HCT116 (cell line): Measurements from ENCODE around the gene ZNF91. TPM values are rescaled to one million over a fixed set of nuclear protein-coding genes. Genes with fewer than 3 reads are reported as not detected.

Experiments used
- ATAC-seq: fragments of 200-7000 bp; cut with Tn5 transposase; 2 replicates; pipeline ENCODE4 v1.9.1; 2020; ENCODE audit warnings: mild to moderate bottlenecking, moderate library complexity
- BruUV-seq: library from RNA; stranded (reverse); fragments of 400-500 nt; replicated peaks from 2 replicates; lab custom pipeline; 2021; lab: Mats Ljungman, UMichigan
- CTCF ChIA-PET: fragments of 300-600 bp; sonication (Branson Sonifier 250); formaldehyde crosslinking; loops from one replicate; lab custom pipeline; 2021; ENCODE audit warnings: antibody characterized with exemption; lab: Charles Lee
- POLR2A ChIA-PET: fragments of 300-600, 350-600 bp; sonication (Branson Sonifier 250); formaldehyde crosslinking; loops from one replicate; lab custom pipeline; 2021; ENCODE audit warnings: antibody characterized with exemption; lab: Charles Lee
- RAD21 ChIA-PET, 2 experiments: fragments of 300-600 bp; sonication (Branson Sonifier 250); formaldehyde crosslinking; loops; one replicate each; lab custom pipeline; 2023; ENCODE audit warnings: low total read pairs in 2 of 2; ENCODE audit not compliant: uncharacterized antibody in 2 of 2, unreplicated experiment in 2 of 2, low non-redundant PET in 1 of 2; lab: Charles Lee
- DNase-seq: peaks from one replicate; pipeline ENCODE4 v3.0.0-alpha.2; 2010; ENCODE audit warnings: low read depth, low spot score
- H2AFZ ChIP-seq: fragments of 200-600 bp; shearing (Covaris generic), sonication (generic); 2 replicates; pipeline ENCODE4 v1.6.1; 2017; ENCODE audit warnings: low read depth, mixed run types, mixed read lengths, antibody characterized with exemption, low read length; ENCODE audit not compliant: poor library complexity, severe bottlenecking
- H3K27ac ChIP-seq: 2 replicates; pipeline ENCODE4 v1.5.1; 2012; ENCODE audit warnings: low read depth, low read length
- H3K27me3 ChIP-seq: fragments of 200-600 bp; sonication (generic); 2 replicates; pipeline ENCODE4 v1.6.1; 2016; ENCODE audit warnings: mixed run types, low read length, mixed read lengths; ENCODE audit not compliant: insufficient read depth
- H3K36me3 ChIP-seq, 2 experiments: fragments of 200-500 bp in 1 of 2; fragments of 200-600 bp in 1 of 2; sonication (Bioruptor generic) in 1 of 2; sonication (generic) in 1 of 2; 2 replicates each; pipeline versions ENCODE4 v1.5.1 to v1.6.1; 2014 to 2016; ENCODE audit warnings: low read length in 2 of 2, inconsistent platforms in 1 of 2, mixed read lengths in 1 of 2, mixed run types in 1 of 2; ENCODE audit not compliant: insufficient read depth in 2 of 2, control insufficient read depth in 1 of 2
- H3K4me1 ChIP-seq, 2 experiments: fragments of 200-600 bp in 1 of 2; sonication (generic) in 1 of 2; 2 replicates each; pipeline versions ENCODE4 v1.5.1 to v1.6.1; 2012 to 2017; ENCODE audit warnings: low read length in 2 of 2, inconsistent platforms in 1 of 2, mild to moderate bottlenecking in 1 of 2, mixed read lengths in 1 of 2, mixed run types in 1 of 2, moderate library complexity in 1 of 2; ENCODE audit not compliant: insufficient read depth in 2 of 2, control insufficient read depth in 1 of 2
- H3K4me2 ChIP-seq: fragments of 200-600 bp; sonication (generic); 2 replicates; pipeline ENCODE4 v1.6.1; 2017; ENCODE audit warnings: mixed run types, low read length, mixed read lengths
- H3K4me3 ChIP-seq, 2 experiments: fragments of 200-600 bp in 1 of 2; sonication (generic) in 1 of 2; replicated peaks in 1 of 2; 2 replicates each; pipeline ENCODE4 v1.5.1; 2011 to 2016; ENCODE audit warnings: low read length in 2 of 2, control low read depth in 1 of 2, low read depth in 1 of 2, mild to moderate bottlenecking in 1 of 2, mixed read lengths in 1 of 2, mixed run types in 1 of 2
- H3K79me2 ChIP-seq: fragments of 200-600 bp; sonication (generic); 2 replicates; pipeline ENCODE4 v1.6.1; 2017; ENCODE audit warnings: mild to moderate bottlenecking, mixed run types, low read length, moderate library complexity, mixed read lengths; ENCODE audit not compliant: insufficient read depth
- H3K9ac ChIP-seq: fragments of 200-600 bp; sonication (generic); 2 replicates; pipeline ENCODE4 v1.6.1; 2016; ENCODE audit warnings: low read length, mixed read lengths
- H3K9me2 ChIP-seq: fragments of 200-600 bp; sonication (generic), shearing (Covaris generic); 2 replicates; pipeline ENCODE4 v1.6.1; 2017; ENCODE audit warnings: mixed run types, mild to moderate bottlenecking, moderate library complexity; ENCODE audit not compliant: insufficient read depth
- H3K9me3 ChIP-seq, 2 experiments: fragments of 200-500 bp in 1 of 2; fragments of 200-600 bp in 1 of 2; sonication (Bioruptor generic) in 1 of 2; sonication (generic) in 1 of 2; 2 replicates each; pipeline ENCODE4 v1.6.1; 2014 to 2017; ENCODE audit warnings: low read length in 2 of 2, mixed read lengths in 2 of 2, inconsistent platforms in 1 of 2, low read depth in 1 of 2, mild to moderate bottlenecking in 1 of 2, mixed run types in 1 of 2, moderate library complexity in 1 of 2; ENCODE audit not compliant: control insufficient read depth in 1 of 2, insufficient read depth in 1 of 2
- H4K20me1 ChIP-seq: fragments of 200-600 bp; sonication (generic), shearing (Covaris generic); 2 replicates; pipeline ENCODE4 v1.6.1; 2017; ENCODE audit warnings: mixed run types, mild to moderate bottlenecking, moderate library complexity; ENCODE audit not compliant: insufficient read depth
- CBX3 ChIP-seq: IDR thresholded peaks from 2 replicates; pipeline ENCODE4 v1.6.1; 2012; ENCODE audit warnings: low read depth
- CEBPB ChIP-seq: IDR thresholded peaks from 2 replicates; pipeline ENCODE4 v1.6.1; 2012; ENCODE audit warnings: low read depth
- CTCF ChIP-seq, 3 experiments: fragments of 200-600 bp in 1 of 3; sonication (generic) in 1 of 3; IDR thresholded peaks in 2 of 3; conservative IDR thresholded peaks in 1 of 3; 2 replicates each; pipeline ENCODE4 v1.5.1; 2012 to 2017; ENCODE audit warnings: low read depth in 2 of 3, low read length in 2 of 3, antibody characterized with exemption in 1 of 3, borderline replicate concordance in 1 of 3, control low read depth in 1 of 3, mild to moderate bottlenecking in 1 of 3, mixed read lengths in 1 of 3, mixed run types in 1 of 3, moderate library complexity in 1 of 3; ENCODE audit not compliant: insufficient read depth in 1 of 3
- EGR1 ChIP-seq: IDR thresholded peaks from 2 replicates; pipeline ENCODE4 v1.6.1; 2012; ENCODE audit warnings: low read depth
- ELF1 ChIP-seq: IDR thresholded peaks from 2 replicates; pipeline ENCODE4 v1.6.1; 2012; ENCODE audit warnings: low read depth, borderline replicate concordance
- FOSL1 ChIP-seq: IDR thresholded peaks from 2 replicates; pipeline ENCODE4 v1.6.1; 2012; ENCODE audit warnings: low read depth
- POLR2AphosphoS5 ChIP-seq: IDR thresholded peaks from 2 replicates; pipeline ENCODE4 v1.6.1; 2011; ENCODE audit warnings: mild to moderate bottlenecking, low read depth, low read length, moderate library complexity
- RAD21 ChIP-seq: IDR thresholded peaks from 2 replicates; pipeline ENCODE4 v1.6.1; 2012; ENCODE audit warnings: low read depth, mild to moderate bottlenecking
- SIN3A ChIP-seq: IDR thresholded peaks from 2 replicates; pipeline ENCODE4 v1.6.1; 2012; ENCODE audit warnings: low read depth
- SP1 ChIP-seq: IDR thresholded peaks from 2 replicates; pipeline ENCODE4 v1.6.1; 2012; ENCODE audit warnings: low read depth
- SRF ChIP-seq: IDR thresholded peaks from 2 replicates; pipeline ENCODE4 v1.6.1; 2012; ENCODE audit warnings: low read depth
- TCF7L2 ChIP-seq: IDR thresholded peaks from 2 replicates; pipeline ENCODE4 v1.7.0; 2011; ENCODE audit warnings: borderline replicate concordance, inconsistent platforms; ENCODE audit not compliant: insufficient read depth, insufficient read length; ENCODE audit errors: extremely low read depth
- YY1 ChIP-seq: IDR thresholded peaks from 2 replicates; pipeline ENCODE4 v1.6.1; 2011; ENCODE audit warnings: low read length, low read depth, moderate library complexity, mild to moderate bottlenecking; ENCODE audit not compliant: insufficient replicate concordance; ENCODE audit errors: extremely low read depth
- ZBTB33 ChIP-seq: IDR thresholded peaks from 2 replicates; pipeline ENCODE4 v1.6.1; 2011; ENCODE audit warnings: mild to moderate bottlenecking, low read length, moderate library complexity; ENCODE audit not compliant: insufficient replicate concordance; ENCODE audit errors: extremely low read depth
- ZNF274 ChIP-seq: fragments of 200-500 bp; sonication (Bioruptor generic); IDR thresholded peaks from 2 replicates; pipeline ENCODE4 v1.6.1; 2014; ENCODE audit warnings: mild to moderate bottlenecking, low read depth, low read length, inconsistent platforms
- intact Hi-C: fragments of 100-400 bp; cut with micrococcal nuclease; formaldehyde crosslinking; loops from 2 replicates; pipeline ENCODE4 v1.10.0; 2022
- total RNA-seq: library from RNA; stranded (reverse); gene quantifications from one replicate; pipeline ENCODE4 v1.2.1, GENCODE V29; 2021; ENCODE audit not compliant: unreplicated experiment
- TF ChIP-seq, protein P1 (sequence below): IDR thresholded peaks from 2 replicates; pipeline ENCODE4 v1.6.1; 2012

ZNF91 gene
- total RNA-seq, 1 experiment from 2014 or later, result 12.3 TPM

DNA sequence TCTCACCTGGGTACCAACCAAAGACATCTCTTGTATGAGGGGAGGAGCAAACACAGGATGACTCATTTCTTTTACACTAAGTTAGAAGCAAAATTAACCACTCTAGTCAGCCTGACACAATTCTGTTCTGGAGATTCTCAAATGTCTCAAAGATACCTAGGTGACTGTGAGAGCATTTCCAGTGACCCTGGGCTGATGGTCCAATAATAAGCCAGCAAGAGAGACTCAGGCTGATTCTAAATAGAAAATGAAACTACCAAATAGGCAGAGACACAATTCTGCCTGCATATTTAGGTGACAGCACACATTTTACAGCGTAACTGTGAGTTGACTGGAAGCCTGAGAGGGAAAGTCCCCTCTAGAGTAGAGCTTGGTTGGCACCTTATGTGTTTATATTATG lies 16.3 kb downstream of the ZNF91 start:
- Histone ChIP-seq H3K9me2 (no peaks in the 10 kb centered on the region), H3K27ac (no peak overlapping the region), H4K20me1 (no peaks in the 10 kb centered on the region), H3K27me3 (no peaks in the 10 kb centered on the region), H3K79me2 (peaks cover 19% of the 10 kb centered on the region; the same call in 1 of the 2 replicates), H2AFZ (no peak overlapping the region), H3K36me3 (no peaks in the 10 kb centered on the region; a peak in 1 of 4 replicates), H3K4me3 (no peak overlapping the region), H3K9ac (no peak overlapping the region), H3K9me3 (peaks cover 5 to 25% of the 10 kb centered on the region in 2 experiments), H3K4me2 (no peak overlapping the region), H3K4me1 (no peaks in the 10 kb centered on the region)
- intact Hi-C loops, result no loop called here
- POLR2A ChIA-PET, result no interaction called here
- no peak for ATAC-seq
- no peak for DNase-seq
- no TSS peak for BruUV-seq
- CTCF ChIA-PET, result no interaction called here
- TF ChIP-seq YY1 (no peak), POLR2AphosphoS5 (no peak), SP1 (no peak), EGR1 (no peak), RAD21 (no peak), SIN3A (no peak), SRF (no peak)
- TF ChIP-seq, protein P1, sequence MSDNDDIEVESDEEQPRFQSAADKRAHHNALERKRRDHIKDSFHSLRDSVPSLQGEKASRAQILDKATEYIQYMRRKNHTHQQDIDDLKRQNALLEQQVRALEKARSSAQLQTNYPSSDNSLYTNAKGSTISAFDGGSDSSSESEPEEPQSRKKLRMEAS, result no peak
- RAD21 ChIA-PET, result no interaction called here

DNA sequence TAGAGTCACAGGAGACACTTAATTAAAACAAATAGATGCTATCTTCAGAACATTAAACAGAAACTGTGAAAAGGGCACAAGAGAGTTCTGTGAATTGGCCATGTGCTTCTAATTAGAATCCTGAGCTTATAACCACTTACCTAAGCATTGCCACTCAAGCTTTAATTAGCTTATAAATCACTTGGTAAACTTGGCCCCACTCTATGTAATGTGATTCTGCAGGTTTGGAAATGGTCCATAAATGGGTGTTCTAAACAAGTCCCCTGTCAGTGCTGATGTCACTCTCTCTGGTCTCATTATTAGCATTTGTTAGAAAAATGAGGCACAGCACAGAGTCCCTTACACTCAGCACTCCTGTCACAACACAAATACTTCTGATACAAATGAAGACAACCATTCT lies 18.0 kb downstream of the ZNF91 start:
- intact Hi-C loops, result no loop called here
- ChIA-PET POLR2A (no interaction called here), CTCF (no interaction called here), RAD21 (no interaction called here)
- Histone ChIP-seq H3K27me3 (no peaks in the 10 kb centered on the region), H2AFZ (no peak overlapping the region), H3K9me3 (peaks cover 5 to 17% of the 10 kb centered on the region in 2 experiments; a peak in 3 of 4 replicates), H3K9ac (no peak overlapping the region), H3K4me1 (no peaks in the 10 kb centered on the region), H3K4me2 (no peak overlapping the region), H3K4me3 (no peak overlapping the region), H4K20me1 (no peaks in the 10 kb centered on the region), H3K9me2 (no peaks in the 10 kb centered on the region), H3K79me2 (peaks cover 19% of the 10 kb centered on the region; the same call in 1 of the 2 replicates), H3K36me3 (peaks cover 0 to 6% of the 10 kb centered on the region in 2 experiments; a peak in 1 of 4 replicates), H3K27ac (no peak overlapping the region)
- ATAC-seq (no peak), DNase-seq (no peak)
- BruUV-seq, result no TSS peak
- no peak for TF ChIP-seq FOSL1
- no peak for TF ChIP-seq CEBPB
- TF ChIP-seq CBX3, result no peak
- TF ChIP-seq CTCF (IDR thresholded peaks at IDR 0.05 in 2 of 3, conservative IDR thresholded peaks at IDR 0.05 in 1 of 3; ENCODE audit: borderline replicate concordance in 1 of 3, insufficient read depth in 1 of 3, low read depth in 2 of 3, low read length in 2 of 3), result no peak
- no peak for TF ChIP-seq ELF1
- TF ChIP-seq SIN3A, result no peak
- TF ChIP-seq TCF7L2, result no peak
- TF ChIP-seq ZBTB33, result no peak
- no peak for TF ChIP-seq EGR1
- TF ChIP-seq YY1, result no peak
- TF ChIP-seq, protein P1, result no peak
- no peak for TF ChIP-seq ZNF274
